ENCODE results near the gene WDR74. TPM values are rescaled to one million over a fixed set of nuclear protein-coding genes. Genes with fewer than 3 reads are reported as not detected.

The WDR74 gene
- total and polyA plus RNA-seq, 2 of the 13 experiments (the other 11 are each of a cell fraction or from before 2014, with no cell fraction given) = 77.0 to 83.3 TPM

GRCh38 chr11:62863687-62864335 is 24.4 kb upstream of the WDR74 start:
- H3K4me3 ChIP-seq (replicated peaks in 1 of 3; ENCODE audit: insufficient read depth in 1 of 3, low read depth in 2 of 3, low read length in 3 of 3) = no peak overlapping the region
- no peaks in the 10 kb centered on the region for H4K20me1 ChIP-seq (ENCODE audit: insufficient read depth, low read length)
- H3K27me3 ChIP-seq (ENCODE audit: control insufficient read depth in 1 of 2, insufficient read depth in 2 of 2, low read length in 2 of 2) = no peaks in the 10 kb centered on the region
- H3K79me2 ChIP-seq (ENCODE audit: insufficient read depth, low read length) = peaks cover 51% of the 10 kb centered on the region
- peaks cover 4 to 10% of the 10 kb centered on the region in 2 experiments; a peak in 3 of 5 replicates for H3K36me3 ChIP-seq (replicated peaks in 1 of 2; ENCODE audit: control insufficient read depth in 1 of 2, insufficient read depth in 2 of 2, low read length in 2 of 2)
- H2AFZ ChIP-seq (ENCODE audit: low read length) = no peak overlapping the region
- ChIA-PET CTCF (ENCODE audit: low intra/inter-chr PET ratio, low total read pairs) (interaction anchor here (0.7 kb wide), 1 partner anchor 128 kb away, joined by 4 read pairs; no protein-coding TSS in a partner anchor), POLR2A (interaction anchor here (1.5 to 3.2 kb wide), 2 partner anchors 23 to 77 kb away, joined by 5 to 15 read pairs; partner anchors contain the start of gene TMEM179B)
- H3K9ac ChIP-seq (ENCODE audit: insufficient read depth, low read depth, low read length) = no peak overlapping the region
- ATAC-seq (no peak), FAIRE-seq (no peak), DNase-seq (ENCODE audit: low spot score) (no peak)
- intact Hi-C loops (cut with micrococcal nuclease; ENCODE audit: unreplicated experiment) (loop anchor here (5.0 kb wide), 1 partner anchor 132 kb away; no protein-coding TSS in a partner anchor), in situ Hi-C loops (cut with HindIII; ENCODE audit: extremely low pct_ligation_motif_present, low pct_unique_long_range_greater_than_20kb) (no loop called here)
- H3K9me3 ChIP-seq (ENCODE audit: low read length) = no peaks in the 10 kb centered on the region
- peaks cover 47% of the 10 kb centered on the region for H3K4me1 ChIP-seq (ENCODE audit: insufficient read depth, low read length)
- WGBS (ENCODE audit: low lambda C conversion rate) = 95% methylated on average over 4 of the region's 4 CpGs
- no peak overlapping the region for H3K27ac ChIP-seq (ENCODE audit: extremely low read length, insufficient read depth, low read length)
- BruUV-seq (replicated peaks) = no TSS peak
- H3K4me2 ChIP-seq (ENCODE audit: low read depth, low read length) = no peak overlapping the region
- TF ChIP-seq SMYD3 (CRISPR knock-in tag; IDR thresholded peaks at IDR 0.05) = no peak
- TF ChIP-seq SNAI1 (CRISPR knock-in tag; IDR thresholded peaks at IDR 0.05; ENCODE audit: borderline replicate concordance) = no peak
- no peak for TF ChIP-seq ZFP41 (CRISPR knock-in tag; IDR thresholded peaks at IDR 0.05; ENCODE audit: borderline replicate concordance)
- no peak for TF ChIP-seq RFX3 (CRISPR knock-in tag; IDR thresholded peaks at IDR 0.05)
- TF ChIP-seq ZNF558 (CRISPR knock-in tag; IDR thresholded peaks at IDR 0.05; ENCODE audit: borderline replicate concordance) = no peak
- TF ChIP-seq SRSF4 (IDR thresholded peaks at IDR 0.05; ENCODE audit: low read depth, low read length, poor library complexity, severe bottlenecking) = no peak
- TF ChIP-seq CENPBD1 (CRISPR knock-in tag; IDR thresholded peaks at IDR 0.05; ENCODE audit: borderline replicate concordance, low read depth) = no peak
- no peak for TF ChIP-seq NR2C2 (CRISPR knock-in tag; IDR thresholded peaks at IDR 0.05; ENCODE audit: borderline replicate concordance)

Measured in HepG2 (cell line).